HuH-7.5 (cell line): ENCODE measurements around the gene PBX2.
"Not testable (repeated sequence)": the region's sequence is repeated elsewhere in the genome, so short reads cannot be mapped to it uniquely, and the experiment has no call there.

Experiments
- DNase-seq: peaks from one replicate; pipeline ENCODE4 v3.0.0; 2011; ENCODE audit warnings: low spot score

The PBX2 gene

DNA sequence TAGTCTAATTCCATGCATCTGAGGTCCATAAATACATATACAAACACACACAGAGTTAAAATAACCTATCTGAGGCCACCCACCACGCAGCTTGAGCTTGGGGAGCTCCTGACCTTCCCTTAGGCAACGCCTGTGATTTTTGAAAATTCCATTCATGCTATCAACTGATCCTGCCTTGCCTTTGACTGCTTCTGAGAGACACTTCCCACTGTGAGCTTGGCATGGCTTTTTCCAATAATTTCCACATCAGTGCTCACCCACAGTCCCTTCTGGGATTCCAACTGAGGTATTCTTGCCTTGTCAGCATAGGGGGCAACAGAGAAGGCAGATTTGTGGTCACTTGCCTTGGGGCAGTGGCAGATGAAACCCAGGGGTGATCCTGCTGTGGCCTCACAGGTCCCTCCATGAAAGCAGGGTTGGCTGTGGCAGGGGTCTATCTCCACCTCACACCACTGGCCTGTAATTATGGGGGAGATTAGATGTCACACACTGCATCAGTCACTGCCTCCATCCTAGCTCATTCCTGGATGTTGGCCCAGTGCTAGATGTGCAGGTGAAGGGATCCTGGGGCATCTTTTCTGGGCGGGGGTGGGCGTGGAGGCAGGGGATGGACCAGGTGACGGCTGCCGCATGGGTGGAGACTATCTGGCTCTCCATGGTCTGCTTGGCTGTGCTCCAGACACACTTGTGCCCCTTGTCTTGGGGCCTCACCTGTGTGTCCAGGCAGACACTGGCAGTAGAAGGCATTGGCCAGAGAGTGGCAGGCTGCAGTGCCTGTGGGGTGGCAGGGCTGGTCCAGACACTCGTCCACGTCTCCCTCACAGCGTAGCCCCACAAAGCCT is 13.6 kb upstream of the PBX2 start:
- DNase-seq: no peak

DNA sequence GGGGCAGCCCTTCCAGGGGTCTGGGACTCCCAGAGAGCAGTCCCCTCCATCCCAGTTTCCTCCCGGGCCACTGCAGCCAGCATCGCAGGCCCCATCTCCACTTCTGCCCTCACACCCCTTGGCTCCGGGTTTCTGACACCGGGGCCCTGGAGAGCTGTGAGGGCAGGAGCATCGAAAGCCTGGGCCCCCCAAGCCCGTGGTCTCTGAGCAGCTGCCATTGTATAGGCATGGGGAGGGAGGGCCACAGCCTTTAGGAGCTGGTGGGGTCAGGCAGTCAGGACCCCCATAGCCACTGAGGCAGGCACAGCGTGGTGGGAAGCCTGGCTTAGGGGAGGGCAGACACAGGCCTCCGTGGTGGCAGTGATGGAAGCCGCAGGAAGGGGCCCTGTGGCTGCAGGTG is 12.2 kb upstream of the PBX2 start:
- no peak for DNase-seq

DNA sequence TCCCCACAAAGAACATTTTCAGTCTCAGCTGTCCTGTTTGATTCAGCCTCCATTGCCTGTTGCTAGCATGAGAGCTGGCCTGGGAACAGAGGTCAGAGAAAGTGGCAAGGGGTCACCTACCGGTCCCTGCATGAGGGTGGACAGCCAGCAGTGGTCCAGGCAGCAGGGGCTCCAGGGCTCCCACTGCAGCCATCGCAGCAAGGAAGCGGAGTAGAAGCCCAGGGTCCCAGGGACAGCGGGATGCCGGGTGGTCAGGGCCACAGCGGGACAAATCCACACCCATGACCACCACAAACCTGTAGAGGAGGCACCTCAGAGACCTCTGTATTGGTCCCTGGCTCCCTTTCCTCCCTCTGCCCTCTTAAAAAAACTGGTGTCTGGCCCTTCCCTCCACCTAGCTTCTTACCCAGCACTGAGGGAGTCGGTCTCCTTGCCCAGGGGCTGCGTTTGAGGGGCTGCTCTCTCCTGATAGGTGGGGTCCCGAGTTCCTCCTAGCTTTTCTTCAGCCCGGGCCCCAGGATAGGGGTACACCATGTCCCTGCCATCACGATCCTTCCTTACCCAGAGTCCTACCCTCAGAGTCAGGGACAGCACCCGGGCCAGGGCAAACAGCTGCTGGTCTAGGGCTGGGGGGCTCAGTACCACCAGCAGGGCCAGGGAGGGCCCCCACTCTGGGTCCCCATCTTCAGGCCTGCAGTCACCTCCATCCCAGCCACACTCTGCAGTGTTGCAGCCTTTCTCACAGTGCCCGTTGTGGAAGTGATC is 10.9 kb upstream of the PBX2 start:
- no peak for DNase-seq

DNA sequence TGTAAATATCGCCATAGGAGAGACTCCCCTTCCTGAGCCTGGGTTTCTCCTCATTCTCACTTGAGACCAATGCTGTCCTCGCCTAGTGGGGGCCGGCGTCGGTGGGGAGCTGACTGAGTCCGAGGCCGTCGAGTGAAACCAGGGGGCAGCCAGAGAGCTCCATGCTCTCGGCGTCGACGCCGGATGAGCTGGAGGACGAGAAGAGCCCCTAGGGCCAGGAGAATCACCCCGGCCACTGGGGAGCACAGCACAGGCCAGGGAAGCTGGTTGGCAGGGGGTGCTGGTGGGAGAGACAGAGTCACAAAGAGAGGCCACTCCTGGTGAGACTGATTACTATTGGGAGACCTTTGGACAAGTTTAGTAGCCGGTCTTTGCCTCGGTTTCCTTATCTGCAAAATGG is 8.9 kb upstream of the PBX2 start:
- no peak for DNase-seq

DNA sequence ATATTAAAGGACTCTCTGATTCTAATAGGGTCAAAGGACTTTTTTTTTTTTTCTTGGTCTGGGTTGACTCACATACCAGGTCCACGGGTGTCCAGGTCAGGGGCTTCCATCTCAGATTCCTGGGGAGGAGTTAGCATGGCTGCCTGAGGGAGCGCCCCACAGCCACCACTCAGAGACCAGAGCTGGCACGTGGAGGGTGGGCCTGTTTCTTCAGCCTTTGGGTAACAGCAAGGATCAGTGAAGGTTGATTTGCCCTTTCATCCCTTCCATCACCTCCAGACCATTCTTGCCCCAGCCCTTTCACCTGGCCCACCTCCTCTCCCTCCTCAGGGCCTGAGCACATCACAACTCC is 8.3 kb upstream of the PBX2 start:
- DNase-seq: no peak

DNA sequence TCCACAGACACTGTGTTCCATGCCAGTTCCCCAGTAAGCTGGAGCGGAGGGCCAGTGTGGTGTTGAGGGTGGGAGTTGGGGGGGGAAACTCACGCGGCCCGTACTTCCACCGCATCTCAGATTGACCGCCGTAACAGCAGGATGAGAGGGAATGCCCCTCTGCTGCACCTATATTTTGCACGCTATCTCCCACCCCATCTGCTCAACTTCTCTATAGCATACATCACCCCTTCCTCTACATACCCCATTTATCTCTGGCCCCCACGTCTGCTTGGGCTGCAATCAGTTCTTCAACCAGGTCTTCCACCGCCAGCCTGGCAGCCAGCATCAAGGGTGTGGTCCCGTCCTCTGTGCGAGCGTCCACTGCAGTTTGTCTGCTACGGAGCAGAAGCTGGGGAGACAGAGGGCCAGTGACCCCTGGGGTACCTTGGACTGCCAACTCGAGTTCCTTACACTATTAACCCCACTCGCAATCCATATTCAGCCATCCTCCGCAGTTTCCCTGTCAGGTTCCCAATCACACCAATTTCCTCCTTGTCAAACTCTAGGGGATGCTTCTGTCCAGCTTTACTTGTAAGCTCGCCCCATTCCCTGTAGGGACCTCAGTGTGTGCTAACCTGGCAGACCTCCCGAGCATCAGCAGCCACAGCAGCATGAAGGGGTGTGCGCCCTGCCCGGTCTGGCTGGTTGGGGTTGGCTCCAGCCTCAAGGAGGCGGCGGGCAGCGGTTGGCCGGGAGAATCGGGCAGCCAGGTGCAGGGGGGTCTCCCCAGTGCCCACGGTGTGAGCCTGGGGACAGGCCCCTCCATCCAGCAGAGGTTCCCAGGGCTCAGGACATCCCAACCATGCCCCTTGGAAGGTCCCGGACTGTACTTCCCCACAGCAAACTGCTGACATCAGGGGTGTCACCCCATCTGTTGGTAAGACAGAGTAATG is 6.9 kb upstream of the PBX2 start:
- no peak for DNase-seq

DNA sequence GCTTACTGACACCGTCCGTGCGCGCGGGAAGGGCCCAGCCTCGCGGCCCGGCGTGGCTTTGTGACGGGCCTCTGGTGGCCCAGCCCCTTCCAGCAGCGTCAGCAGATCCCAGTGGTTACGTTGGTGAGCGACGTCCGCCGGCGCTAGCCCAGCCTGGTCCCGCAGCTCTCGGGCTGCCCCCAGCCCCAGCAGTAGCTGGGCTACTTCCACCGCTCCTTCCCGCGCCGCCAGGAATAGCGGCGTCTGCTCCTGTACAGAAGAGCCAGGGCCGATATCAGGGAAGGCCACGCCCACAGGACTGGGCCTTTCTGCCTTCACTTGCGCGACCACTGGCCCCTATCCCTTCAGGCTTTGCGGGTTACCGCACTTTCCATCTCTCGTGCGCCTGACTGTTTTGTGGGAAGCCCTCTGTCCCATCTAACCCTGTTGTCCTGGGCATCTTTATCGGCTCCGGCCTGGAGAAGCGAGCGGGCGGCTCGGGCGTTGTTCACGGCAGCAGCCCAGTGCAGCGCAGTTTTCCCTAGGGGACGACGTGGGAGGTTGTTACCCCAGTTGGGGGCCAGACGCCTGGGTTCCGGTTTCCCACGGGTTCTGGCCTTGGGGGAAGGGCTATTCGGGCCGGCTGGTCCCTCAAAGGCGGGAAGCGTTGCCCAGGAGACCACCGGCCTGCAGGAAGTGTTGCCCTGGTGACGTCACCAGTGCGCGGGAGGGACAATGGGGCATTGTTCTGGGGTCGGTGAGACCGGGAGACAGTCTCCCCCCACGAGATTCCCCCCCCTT is 6.1 kb upstream of the PBX2 start:
- DNase-seq: peak; percentile 82

DNA sequence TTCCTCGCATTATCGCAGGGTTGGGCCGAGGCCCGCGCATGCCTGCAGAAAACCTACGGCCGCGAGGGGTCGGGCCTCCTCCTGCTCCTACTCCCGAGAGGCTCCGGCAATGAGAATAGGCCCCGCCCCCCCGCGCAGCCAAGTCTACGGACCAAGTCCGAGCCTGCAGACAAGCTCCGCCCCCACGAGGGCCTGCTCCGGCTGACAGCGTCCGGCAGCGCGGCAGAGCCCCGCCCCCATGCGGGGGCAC is 5.6 kb upstream of the PBX2 start:
- peak; percentile 86 for DNase-seq

DNA sequence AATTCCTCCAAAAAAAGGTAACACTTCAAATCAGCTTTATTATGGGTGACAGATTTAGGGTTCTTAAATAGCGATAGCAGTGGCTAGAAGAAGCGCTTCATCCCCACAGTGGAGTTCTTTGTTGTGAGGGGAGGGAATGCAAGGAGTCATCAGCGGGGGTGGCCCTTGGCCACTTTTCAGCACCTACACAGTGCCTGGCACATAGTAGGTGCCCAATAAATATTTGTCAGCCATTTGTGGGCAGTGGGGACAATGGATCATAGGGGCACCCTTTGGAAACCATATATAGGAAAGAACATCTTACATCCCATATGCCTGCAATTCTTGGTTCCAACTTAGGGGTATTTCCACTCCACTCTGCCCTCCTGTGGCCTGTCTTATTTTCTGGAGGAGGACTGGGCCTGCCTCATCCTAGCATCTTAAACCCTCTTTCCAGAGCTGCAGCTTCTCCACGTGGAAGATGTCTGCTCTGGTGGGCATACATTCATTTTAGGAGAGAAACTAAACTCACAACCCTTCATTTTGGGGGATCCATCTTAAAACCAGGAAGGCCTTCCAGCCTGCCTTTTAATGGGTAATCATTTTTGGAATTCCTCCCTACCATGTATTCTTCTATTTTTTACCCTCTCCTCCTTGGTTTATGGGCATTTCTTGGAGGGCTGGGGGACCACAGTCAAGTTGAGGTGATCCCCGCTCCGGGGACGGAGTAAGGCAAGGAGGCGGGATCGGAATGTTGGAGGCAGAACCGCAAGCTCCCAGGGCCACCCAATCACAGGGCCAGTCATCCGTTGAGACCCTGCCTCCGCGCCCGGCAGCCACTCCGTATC is 5.0 kb upstream of the PBX2 start:
- DNase-seq: no peak

DNA sequence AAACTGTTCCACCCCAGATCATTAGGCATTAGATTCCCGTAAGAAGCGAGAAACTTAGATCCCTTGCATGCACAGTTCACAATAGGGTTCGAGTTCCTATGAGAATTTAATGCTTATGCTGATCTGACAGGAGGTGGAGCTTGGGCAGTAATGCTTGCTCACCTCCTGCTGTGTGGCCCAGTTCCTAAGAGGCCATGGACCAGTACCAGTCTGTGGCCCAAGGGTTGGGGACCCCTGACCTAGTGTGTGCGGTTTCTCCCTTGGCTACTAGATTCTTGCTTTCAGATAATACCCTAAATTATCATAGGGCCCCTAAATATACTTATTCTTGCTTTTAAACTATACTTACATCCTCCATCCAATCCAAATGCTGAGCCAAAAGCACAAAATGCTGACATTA is 4.4 kb upstream of the PBX2 start:
- no peak for DNase-seq

DNA sequence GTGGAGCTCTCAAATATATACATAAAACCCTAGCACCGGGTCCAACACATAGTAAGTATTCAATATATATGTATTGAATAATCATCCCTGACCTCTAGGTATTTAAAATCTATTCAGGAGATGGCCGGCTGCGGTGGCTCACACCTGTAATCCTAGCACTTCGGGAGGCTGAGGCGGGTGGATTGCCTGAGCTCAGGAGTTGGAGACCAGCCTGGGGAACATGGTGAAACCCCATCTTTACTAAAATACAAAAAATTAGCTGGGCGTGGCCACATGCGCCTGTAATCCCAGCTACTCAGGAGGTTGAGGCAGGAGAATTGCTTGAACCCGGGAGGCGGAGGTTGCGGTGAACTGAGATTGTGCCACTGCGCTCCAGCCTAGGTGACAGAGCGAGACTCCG is 3.1 kb upstream of the PBX2 start:
- DNase-seq: not testable (repeated sequence)

DNA sequence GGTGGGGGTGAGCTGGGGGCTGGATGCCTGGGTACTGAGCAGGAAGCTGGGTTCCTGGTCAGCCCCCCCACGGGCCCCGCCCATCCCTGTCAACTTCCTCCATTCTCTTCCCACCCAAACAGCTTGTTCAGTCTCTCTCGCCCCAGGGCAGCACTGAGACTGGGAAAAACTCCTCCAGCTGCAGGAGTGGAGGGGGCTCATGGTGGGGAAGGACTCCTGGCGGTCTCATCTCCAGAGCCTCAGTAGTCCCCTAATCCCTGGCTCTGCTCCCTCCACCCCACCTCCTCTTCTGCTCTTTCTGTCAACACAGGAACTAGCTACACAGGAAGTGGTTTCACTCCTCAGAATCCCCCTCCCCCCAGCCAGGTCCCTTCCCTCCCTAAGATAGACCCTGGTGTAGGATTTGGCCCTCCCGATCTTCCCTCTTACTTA is 2.6 kb upstream of the PBX2 start, which contains the start of gene GPSM3:
GPSM3 (minus strand) TSS at position 36 of the 432 bp plus-strand sequence. CDS start 130 bp downstream, outside the sequence.
- DNase-seq: no peak

DNA sequence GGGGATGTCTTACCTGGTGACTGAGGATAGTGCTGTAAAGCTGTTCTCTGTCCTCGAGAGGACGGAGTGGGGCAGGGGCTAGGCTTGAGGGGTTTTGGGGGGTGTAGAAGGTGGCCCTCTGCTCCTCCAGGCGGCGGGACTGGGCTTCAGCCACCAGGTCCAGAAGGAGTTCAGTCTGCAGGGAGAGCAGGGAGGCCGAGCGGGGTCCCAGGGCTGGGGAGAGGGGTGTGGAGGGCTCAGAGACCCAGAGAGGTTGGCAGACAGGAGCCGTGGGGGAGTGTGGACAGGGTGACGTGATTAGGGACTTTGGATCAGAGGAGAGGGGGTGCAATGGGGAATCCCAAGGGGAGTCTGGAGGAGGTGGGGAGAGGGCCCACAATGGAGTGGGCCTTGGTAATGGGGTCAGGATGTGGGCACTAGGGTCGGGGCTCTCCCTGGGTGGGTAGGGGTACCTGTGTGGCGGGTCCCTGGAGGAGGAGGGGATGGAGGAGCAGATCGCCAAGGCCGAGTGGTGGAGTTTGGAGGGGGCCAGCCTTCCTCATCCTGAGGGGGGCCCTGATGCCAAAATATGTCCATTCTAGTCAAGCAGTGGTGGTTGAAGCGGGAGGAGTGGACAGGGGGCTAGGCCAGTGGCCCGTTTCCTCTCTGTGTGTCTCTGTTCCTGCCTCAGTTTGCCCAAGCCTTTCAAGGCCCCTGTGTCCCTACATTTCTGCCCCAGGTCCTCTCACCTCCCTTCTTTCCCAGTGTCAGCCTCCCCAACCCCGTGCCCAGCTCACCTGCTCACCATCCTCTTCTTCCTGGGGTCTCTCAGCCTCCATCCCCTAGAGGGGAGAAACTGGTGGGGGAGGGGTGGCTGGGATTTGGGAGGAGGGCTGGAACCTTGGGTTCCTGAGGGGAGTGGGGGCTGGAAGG is 1.9 kb upstream of the PBX2 start:
- DNase-seq: no peak

DNA sequence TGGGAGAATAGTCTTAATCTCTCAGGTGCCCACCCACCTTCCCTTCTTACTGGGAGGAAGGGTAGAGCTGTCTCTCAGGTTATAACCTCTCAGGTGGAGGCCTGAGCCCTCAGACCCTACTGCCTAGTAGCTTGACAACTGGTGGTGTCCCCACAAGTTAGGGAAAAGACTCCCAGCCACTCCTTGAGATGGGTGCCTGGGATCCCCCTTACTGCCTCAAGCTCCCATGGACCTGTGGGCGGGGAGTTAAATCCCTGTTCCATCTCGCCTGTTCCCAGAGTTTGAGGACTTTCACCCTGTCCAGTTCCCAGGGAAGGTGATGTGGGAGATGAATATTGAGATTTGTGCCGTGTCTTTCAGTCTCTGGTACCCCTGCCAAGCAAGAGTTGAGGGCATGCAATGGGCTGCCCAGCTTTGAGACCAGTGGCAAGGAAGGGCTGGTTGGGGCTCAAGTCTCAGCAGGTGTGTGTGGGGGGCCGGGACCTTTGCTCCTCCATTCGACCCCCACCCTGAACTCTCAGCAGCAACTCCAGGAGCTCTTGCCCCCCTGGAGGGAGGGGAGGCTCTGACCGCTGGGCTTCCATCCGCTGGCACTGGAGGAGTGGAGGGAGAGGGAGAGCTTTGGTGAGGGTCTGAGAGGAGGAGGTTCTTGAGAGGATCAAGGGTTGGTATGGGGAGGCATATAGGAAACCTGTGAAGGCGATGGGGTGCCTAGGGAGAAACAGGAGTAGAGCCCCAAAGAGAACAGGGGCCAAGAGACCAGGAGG is 1.1 kb upstream of the PBX2 start:
- no peak for DNase-seq

DNA sequence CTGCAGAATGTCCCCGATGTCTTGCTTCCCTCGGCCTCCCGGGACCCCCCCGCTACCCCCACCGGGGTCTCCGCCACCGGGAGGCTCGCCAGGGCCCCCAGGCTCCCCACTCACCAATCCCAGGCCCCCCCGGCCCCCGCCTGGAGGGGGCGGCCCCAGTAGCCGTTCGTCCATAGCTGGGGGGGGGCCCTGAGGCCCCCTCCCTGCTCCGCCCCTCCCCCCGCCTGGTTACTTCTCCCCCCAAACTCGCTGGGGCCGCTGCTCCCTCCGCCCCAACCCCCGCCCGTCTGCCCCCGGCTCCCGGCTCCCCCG is 304 bp downstream of the PBX2 start:
- DNase-seq: no peak

DNA sequence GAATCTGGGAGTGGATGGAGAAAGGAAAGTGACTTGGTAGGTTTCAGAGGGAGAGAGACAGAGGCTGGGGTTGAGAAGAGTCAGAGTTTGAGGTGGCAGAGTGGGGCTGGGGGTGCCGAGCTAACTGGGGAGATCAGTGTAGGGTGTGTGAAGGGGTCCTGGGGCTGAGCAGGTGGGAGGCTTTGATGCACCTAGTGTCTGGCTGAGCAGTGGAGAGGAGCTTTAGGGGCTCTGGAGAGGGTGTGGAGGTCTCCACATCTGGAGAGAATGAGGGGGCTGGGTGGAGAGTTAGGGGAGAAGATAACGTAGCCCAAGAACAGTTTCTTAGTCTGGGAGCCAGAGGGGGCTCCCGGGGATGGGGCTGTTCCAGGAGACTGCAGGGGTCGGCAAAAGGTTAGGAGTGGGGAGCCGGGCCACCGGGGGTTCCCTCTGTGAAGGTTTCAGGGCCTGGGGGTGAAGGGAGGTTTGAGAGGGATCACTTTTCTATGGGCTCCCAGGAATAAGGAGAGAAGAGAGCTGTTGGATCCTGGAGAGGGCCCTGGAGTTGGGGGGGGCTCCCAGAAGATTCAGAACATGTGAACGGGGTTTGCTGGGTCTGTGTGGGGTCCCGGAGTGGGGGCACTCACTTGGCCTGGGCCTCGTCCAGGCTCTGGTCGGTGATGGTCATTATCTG is 797 bp downstream of the PBX2 start:
- no peak for DNase-seq

DNA sequence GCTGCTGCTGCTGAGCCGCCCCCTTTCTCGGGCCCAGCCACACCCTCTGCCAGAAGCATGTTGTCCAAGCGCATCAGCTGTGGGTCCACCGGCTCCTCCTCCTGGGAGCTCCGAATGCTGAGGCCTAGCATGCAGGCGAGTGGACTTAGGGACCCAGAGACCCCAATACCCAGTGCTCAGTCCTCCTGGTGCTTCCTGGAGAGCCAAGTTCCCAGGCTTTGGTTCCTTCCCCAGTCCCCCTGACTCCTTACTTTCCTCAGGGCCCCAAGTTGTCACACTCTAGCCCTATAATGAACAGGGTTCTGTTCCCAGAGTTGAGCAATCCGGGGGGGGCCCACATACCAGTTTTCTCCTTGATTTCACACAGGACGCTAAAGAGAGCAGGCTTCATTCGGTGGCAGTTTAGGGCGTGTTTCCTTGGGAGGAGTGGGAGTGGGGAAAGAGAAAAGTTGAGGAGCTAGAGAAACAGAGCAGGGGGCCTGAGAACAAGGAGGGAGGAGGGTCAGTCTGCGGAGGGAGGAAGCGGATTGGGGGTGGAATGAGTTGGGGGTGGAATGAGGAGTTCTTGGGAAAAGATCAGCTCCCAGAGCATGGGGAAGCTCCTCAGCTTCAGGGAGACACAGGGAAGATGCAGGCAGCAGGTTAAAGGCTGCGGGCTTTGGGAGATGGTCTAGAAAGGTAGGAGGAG is 1.5 kb downstream of the PBX2 start:
- no peak for DNase-seq

DNA sequence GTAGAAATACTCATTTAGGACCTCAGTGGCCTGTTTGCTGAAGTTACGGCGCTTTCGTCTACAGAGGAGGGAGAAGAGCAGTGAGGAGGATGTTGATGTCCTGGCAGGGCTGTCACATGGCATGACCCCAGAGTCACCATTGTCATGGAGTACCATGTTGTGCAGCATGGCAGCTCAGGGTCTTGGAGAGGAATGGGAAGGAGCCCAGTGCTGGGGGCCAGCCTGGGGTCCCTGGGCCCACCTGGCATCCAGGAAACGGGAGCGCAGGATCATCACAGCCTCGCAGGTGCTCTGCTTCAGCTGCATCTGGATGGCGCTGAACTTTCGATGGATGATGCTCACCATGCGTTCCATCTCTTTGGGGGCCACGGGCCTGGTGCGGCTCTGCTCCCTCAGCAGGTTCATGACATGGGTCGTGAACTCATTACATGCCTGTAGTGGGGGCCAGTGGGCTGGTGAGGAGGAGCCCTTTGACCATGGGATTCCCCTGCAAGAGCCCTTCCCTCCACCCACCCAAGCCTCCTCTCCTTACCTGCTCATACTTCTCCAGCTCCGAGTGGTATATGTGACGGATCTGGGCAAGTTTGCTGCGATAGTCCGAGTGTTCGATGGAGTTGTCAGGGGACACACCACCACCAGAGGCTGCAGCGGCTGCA is 2.1 kb downstream of the PBX2 start:
- not testable (repeated sequence) for DNase-seq
